ENCODE results near the gene SATL1. TPM values are rescaled to one million over a fixed set of nuclear protein-coding genes. Genes with fewer than 3 reads are reported as not detected.

The SATL1 gene
- total and polyA plus RNA-seq, 9 of the 15 experiments (the other 6 are each of a cell fraction or from before 2014, with no cell fraction given), result 0.03 to 0.07 (median 0.05) TPM; not detected in 3

DNA sequence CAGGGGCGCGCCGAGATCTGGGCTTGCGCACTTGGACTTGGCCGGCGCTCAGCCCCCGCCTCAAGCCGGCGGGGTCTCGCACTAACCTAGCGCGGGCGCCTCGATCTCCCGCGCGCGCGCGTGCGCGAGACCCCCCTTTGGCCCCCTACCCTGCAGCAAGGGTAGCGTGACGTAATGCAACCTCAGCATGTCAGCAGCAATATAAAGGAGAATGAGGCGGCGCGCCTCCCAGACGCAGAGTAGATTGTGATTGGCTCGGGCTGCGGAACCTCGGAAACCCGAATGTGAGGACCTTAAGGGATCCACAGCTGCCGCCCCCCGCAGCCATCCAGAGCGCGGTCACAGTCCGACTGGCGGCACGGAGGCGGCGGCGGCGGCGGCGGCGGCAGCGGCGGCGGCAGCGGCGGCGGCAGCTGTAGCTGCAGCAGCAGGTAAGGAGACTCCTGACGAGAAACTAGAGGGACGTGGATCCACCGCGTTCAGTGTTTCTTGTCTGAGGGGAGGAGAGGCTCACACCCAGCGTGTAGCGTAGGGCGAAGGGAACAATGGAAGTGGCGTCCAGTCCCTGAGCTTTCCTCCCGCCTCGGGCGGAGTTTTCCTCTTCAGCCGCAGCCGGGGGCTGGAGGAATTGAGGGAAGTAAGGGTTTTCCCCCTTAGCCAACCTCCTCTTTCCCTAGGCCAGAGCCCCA is at the start of gene SATL1, which contains the start of gene ZNF711 (continued):
- TF ChIP-seq TAF1 (IDR thresholded peaks at IDR 0.05; ENCODE audit: control insufficient read depth, extremely low read depth, insufficient read depth, low read length, severe bottlenecking) (peak; percentile 2), JUND (IDR thresholded peaks at IDR 0.05; ENCODE audit: borderline replicate concordance, low read depth, low read length) (no peak), JUND (tag; IDR thresholded peaks at IDR 0.05; ENCODE audit: borderline replicate concordance, low read depth, low read length) (no peak), TBP (optimal IDR thresholded peaks at IDR 0.05; ENCODE audit: low read depth, low read length) (peak; percentile 27), RBFOX2 (IDR thresholded peaks at IDR 0.05; ENCODE audit: low read depth, low read length) (peak; percentile 80), KDM4B (IDR thresholded peaks at IDR 0.05; ENCODE audit: borderline replicate concordance in 2 of 2, low read depth in 1 of 2) (no peak), WHSC1 (IDR thresholded peaks at IDR 0.05; ENCODE audit: low read length) (no peak), C11orf30 (IDR thresholded peaks at IDR 0.05; ENCODE audit: low read depth) (peak; percentile 24; the same call in 1 of the 2 replicates), CSDE1 (IDR thresholded peaks at IDR 0.05) (no peak), ZFPM2 (CRISPR knock-in tag; IDR thresholded peaks at IDR 0.05) (no peak), BCL6 (CRISPR knock-in tag; IDR thresholded peaks at IDR 0.05) (no peak), ZNF197 (CRISPR knock-in tag; IDR thresholded peaks at IDR 0.05; ENCODE audit: low read depth) (no peak), ZNF263 (CRISPR knock-in tag; IDR thresholded peaks at IDR 0.05; ENCODE audit: borderline replicate concordance) (no peak), PTBP1 (IDR thresholded peaks at IDR 0.05; ENCODE audit: low read depth, low read length) (no peak), FIP1L1 (IDR thresholded peaks at IDR 0.05; ENCODE audit: low read depth, low read length, poor library complexity, severe bottlenecking) (no peak), RBM22 (IDR thresholded peaks at IDR 0.05; ENCODE audit: low read depth, low read length, poor library complexity, severe bottlenecking) (no peak), TAF15 (IDR thresholded peaks at IDR 0.05; ENCODE audit: low read depth, low read length) (no peak), CREM (IDR thresholded peaks at IDR 0.05; ENCODE audit: low read depth) (peak; percentile 55), ZNF316 (IDR thresholded peaks at IDR 0.05) (peak; percentile 45), PCBP2 (IDR thresholded peaks at IDR 0.05; ENCODE audit: low read depth, low read length, poor library complexity, severe bottlenecking) (no peak), PYGO2 (tag; IDR thresholded peaks at IDR 0.05) (no peak)
- TF ChIP-seq, protein P1, sequence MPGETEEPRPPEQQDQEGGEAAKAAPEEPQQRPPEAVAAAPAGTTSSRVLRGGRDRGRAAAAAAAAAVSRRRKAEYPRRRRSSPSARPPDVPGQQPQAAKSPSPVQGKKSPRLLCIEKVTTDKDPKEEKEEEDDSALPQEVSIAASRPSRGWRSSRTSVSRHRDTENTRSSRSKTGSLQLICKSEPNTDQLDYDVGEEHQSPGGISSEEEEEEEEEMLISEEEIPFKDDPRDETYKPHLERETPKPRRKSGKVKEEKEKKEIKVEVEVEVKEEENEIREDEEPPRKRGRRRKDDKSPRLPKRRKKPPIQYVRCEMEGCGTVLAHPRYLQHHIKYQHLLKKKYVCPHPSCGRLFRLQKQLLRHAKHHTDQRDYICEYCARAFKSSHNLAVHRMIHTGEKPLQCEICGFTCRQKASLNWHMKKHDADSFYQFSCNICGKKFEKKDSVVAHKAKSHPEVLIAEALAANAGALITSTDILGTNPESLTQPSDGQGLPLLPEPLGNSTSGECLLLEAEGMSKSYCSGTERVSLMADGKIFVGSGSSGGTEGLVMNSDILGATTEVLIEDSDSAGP (CRISPR knock-in tag; IDR thresholded peaks at IDR 0.05), result no peak
- TF ChIP-seq, protein P2, sequence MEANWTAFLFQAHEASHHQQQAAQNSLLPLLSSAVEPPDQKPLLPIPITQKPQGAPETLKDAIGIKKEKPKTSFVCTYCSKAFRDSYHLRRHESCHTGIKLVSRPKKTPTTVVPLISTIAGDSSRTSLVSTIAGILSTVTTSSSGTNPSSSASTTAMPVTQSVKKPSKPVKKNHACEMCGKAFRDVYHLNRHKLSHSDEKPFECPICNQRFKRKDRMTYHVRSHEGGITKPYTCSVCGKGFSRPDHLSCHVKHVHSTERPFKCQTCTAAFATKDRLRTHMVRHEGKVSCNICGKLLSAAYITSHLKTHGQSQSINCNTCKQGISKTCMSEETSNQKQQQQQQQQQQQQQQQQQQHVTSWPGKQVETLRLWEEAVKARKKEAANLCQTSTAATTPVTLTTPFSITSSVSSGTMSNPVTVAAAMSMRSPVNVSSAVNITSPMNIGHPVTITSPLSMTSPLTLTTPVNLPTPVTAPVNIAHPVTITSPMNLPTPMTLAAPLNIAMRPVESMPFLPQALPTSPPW (CRISPR knock-in tag; IDR thresholded peaks at IDR 0.05), result peak; percentile 30; the same call in 1 of the 2 replicates
- TF ChIP-seq, protein P3, sequence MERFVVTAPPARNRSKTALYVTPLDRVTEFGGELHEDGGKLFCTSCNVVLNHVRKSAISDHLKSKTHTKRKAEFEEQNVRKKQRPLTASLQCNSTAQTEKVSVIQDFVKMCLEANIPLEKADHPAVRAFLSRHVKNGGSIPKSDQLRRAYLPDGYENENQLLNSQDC (CRISPR knock-in tag; IDR thresholded peaks at IDR 0.05), result no peak

All from K562 (cell line).